ENCODE measurements around the gene MRM2. TPM values are rescaled to one million over a fixed set of nuclear protein-coding genes. Genes with fewer than 3 reads are reported as not detected.

Gene MRM2
- total RNA-seq, 1 experiment from 2014 or later: 32.1 TPM

DNA sequence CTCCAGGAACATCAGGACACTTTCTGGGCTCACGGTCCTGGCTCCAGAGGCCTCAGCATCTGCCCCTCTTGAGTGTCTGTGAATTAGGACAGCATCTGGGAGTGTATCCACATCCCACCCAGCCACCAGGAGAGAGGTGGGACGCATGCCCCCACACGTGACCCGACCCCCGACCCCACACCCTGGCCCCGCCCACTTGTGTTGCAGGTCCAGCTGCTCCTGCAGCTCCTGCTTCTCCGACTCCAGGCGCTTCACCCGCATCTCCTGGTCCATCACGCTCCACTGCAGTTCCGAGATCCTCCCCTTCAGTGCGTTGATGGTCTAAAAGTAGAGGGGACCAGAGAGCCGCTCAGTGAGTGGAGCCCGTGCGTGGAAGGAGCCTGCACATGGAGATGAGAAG, 22.9 kb downstream of the MRM2 start:
- Mint-ChIP-seq H3K27me3 (ENCODE audit: insufficient read depth, unreplicated experiment) (no peaks in the 10 kb centered on the region), H3K9me3 (ENCODE audit: unreplicated experiment) (no peaks in the 10 kb centered on the region), H3K27ac (ENCODE audit: low read depth, unreplicated experiment) (no peak overlapping the region), H3K36me3 (ENCODE audit: insufficient read depth, unreplicated experiment) (peaks cover 62% of the 10 kb centered on the region), H3K4me1 (ENCODE audit: insufficient read depth, unreplicated experiment) (peaks cover 8% of the 10 kb centered on the region), H3K4me3 (ENCODE audit: unreplicated experiment) (no peak overlapping the region)
- POLR2A ChIA-PET: no interaction called here
- BruUV-seq (replicated peaks): no TSS peak
- intact Hi-C loops (cut with micrococcal nuclease): no loop called here
- TF ChIP-seq, protein P1, sequence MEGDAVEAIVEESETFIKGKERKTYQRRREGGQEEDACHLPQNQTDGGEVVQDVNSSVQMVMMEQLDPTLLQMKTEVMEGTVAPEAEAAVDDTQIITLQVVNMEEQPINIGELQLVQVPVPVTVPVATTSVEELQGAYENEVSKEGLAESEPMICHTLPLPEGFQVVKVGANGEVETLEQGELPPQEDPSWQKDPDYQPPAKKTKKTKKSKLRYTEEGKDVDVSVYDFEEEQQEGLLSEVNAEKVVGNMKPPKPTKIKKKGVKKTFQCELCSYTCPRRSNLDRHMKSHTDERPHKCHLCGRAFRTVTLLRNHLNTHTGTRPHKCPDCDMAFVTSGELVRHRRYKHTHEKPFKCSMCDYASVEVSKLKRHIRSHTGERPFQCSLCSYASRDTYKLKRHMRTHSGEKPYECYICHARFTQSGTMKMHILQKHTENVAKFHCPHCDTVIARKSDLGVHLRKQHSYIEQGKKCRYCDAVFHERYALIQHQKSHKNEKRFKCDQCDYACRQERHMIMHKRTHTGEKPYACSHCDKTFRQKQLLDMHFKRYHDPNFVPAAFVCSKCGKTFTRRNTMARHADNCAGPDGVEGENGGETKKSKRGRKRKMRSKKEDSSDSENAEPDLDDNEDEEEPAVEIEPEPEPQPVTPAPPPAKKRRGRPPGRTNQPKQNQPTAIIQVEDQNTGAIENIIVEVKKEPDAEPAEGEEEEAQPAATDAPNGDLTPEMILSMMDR (IDR thresholded peaks at IDR 0.05; ENCODE audit: unreplicated experiment): no peak
- no peak for DNase-seq (ENCODE audit: unreplicated experiment)
- CTCF ChIA-PET: no interaction called here

DNA sequence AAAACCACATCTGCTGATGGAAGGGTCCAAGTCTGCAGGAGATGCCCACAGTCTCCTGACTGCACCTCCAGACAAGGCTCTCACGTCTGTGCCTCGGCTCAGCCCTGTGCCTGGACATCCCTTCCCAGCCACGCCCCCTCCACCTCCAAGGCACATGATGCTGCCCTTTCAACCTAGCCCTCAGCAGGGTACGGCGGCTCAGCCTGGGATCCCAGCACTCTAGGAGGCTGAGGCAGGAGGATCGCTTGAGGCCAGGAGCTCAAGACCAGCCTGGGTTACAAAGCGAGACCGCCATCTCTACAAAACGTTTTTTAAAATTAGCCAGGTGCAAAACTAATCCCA, 23.6 kb downstream of the MRM2 start:
- H3K9me3 Mint-ChIP-seq (ENCODE audit: unreplicated experiment): no peaks in the 10 kb centered on the region
- H3K4me1 Mint-ChIP-seq (ENCODE audit: insufficient read depth, unreplicated experiment): peaks cover 6% of the 10 kb centered on the region
- no peaks in the 10 kb centered on the region for H3K27me3 Mint-ChIP-seq (ENCODE audit: insufficient read depth, unreplicated experiment)
- no TSS peak for BruUV-seq (replicated peaks)
- ChIA-PET CTCF (no interaction called here), POLR2A (no interaction called here)
- DNase-seq (ENCODE audit: unreplicated experiment): no peak
- no peak overlapping the region for H3K27ac Mint-ChIP-seq (ENCODE audit: low read depth, unreplicated experiment)
- H3K4me3 Mint-ChIP-seq (ENCODE audit: unreplicated experiment): no peak overlapping the region
- H3K36me3 Mint-ChIP-seq (ENCODE audit: insufficient read depth, unreplicated experiment): peaks cover 59% of the 10 kb centered on the region
- TF ChIP-seq, protein P1 (IDR thresholded peaks at IDR 0.05; ENCODE audit: unreplicated experiment): no peak
- intact Hi-C loops (cut with micrococcal nuclease): no loop called here

DNA sequence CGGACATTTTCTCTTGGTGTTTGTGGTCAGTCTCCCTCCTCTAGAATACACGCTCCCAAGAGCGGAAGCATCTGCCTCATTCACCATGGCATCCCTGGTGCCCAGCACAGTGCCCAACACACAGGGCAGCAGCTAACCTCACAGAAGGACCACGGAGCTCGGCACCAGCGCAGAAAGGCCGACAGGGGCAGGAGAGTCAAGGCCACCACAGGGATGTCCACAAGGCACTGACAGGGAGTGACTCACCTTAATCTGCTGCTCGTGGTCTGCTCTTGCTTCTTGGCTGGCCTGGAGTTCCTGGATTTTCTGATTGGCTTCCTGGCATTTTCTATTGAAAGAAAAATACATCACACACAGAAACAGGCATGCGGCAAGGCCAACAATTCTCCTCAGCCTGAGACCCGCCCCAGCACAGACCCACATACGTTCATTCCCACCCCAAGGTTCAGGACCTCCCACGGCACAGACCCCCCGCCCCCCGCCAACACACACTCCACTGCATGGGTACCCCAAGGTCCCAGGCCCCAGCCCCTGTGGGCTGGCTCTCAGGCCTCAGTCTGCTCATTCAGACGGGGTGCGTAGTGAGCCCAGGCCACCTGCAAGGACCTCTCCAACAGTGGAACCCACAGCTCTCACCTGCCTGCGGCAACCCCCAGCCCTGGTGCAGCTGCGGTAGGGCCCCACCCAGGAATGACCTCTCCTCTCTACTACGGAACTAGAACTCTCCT, 24.1 kb downstream of the MRM2 start:
- Mint-ChIP-seq H3K4me3 (ENCODE audit: unreplicated experiment) (no peak overlapping the region), H3K36me3 (ENCODE audit: insufficient read depth, unreplicated experiment) (peaks cover 59% of the 10 kb centered on the region), H3K27ac (ENCODE audit: low read depth, unreplicated experiment) (no peak overlapping the region), H3K27me3 (ENCODE audit: insufficient read depth, unreplicated experiment) (no peaks in the 10 kb centered on the region), H3K4me1 (ENCODE audit: insufficient read depth, unreplicated experiment) (peaks cover 6% of the 10 kb centered on the region), H3K9me3 (ENCODE audit: unreplicated experiment) (no peaks in the 10 kb centered on the region)
- TF ChIP-seq, protein P1 (IDR thresholded peaks at IDR 0.05; ENCODE audit: unreplicated experiment): no peak
- DNase-seq (ENCODE audit: unreplicated experiment): no peak
- intact Hi-C loops (cut with micrococcal nuclease): no loop called here
- BruUV-seq (replicated peaks): no TSS peak
- POLR2A ChIA-PET: interaction anchor here (1.1 kb wide), 1 partner anchor 7 kb away, joined by 4 read pairs; no protein-coding TSS in a partner anchor
- CTCF ChIA-PET: no interaction called here

DNA sequence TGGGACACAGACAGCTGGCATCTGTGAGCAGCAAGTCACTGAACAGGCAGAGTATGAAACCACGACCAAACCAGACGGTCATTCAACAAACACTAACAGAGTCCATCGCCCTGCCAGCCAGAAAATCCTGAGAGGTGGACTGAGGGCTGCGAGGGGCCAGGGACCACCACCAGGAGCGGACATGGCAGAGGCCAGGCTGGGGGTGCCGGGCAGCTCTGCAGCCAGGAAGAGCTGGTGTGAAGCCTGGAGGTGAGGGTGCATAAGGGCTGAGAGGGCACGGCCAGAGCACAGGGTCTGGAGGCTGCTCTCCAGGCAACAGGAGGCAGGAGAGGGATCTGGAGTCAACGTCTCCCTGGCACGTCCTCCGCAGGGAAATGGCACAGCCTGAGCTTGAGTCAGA, 24.8 kb downstream of the MRM2 start:
- TF ChIP-seq, protein P1 (IDR thresholded peaks at IDR 0.05; ENCODE audit: unreplicated experiment): no peak
- Mint-ChIP-seq H3K27me3 (ENCODE audit: insufficient read depth, unreplicated experiment) (no peaks in the 10 kb centered on the region), H3K27ac (ENCODE audit: low read depth, unreplicated experiment) (no peak overlapping the region), H3K36me3 (ENCODE audit: insufficient read depth, unreplicated experiment) (peaks cover 58% of the 10 kb centered on the region), H3K4me1 (ENCODE audit: insufficient read depth, unreplicated experiment) (peaks cover 6% of the 10 kb centered on the region), H3K9me3 (ENCODE audit: unreplicated experiment) (no peaks in the 10 kb centered on the region), H3K4me3 (ENCODE audit: unreplicated experiment) (no peak overlapping the region)
- ChIA-PET POLR2A (interaction anchor here (0.6 to 1.1 kb wide), 2 partner anchors 8 to 74 kb away, joined by 4 to 5 read pairs; no protein-coding TSS in a partner anchor), CTCF (no interaction called here)
- DNase-seq (ENCODE audit: unreplicated experiment): no peak
- intact Hi-C loops (cut with micrococcal nuclease): no loop called here
- no TSS peak for BruUV-seq (replicated peaks)

All from MCF 10A (cell line).